SU-DHL-6 (cell line): ENCODE results near the gene SLX4.

Experiments used
- H2AFZ ChIP-seq: fragments of 200-600 bp; sonication (generic); 2 replicates; pipeline ENCODE4 v1.6.1; 2014; ENCODE audit warnings: low read depth, mild to moderate bottlenecking, moderate library complexity, mixed read lengths, antibody characterized with exemption, low read length; ENCODE audit not compliant: severe bottlenecking
- H3F3A ChIP-seq: fragments of 200-600 bp; shearing (Covaris generic); 2 replicates; pipeline ENCODE4 v1.6.0; 2016; ENCODE audit warnings: antibody characterized with exemption, mild to moderate bottlenecking; ENCODE audit not compliant: insufficient read depth
- H3K27ac ChIP-seq: fragments of 200-600 bp; sonication (generic); 2 replicates; pipeline ENCODE4 v1.5.1; 2016; ENCODE audit warnings: low read depth, mild to moderate bottlenecking, low read length, moderate library complexity, mixed read lengths
- H3K27me3 ChIP-seq: fragments of 200-600 bp; sonication (generic), shearing (Covaris generic); 2 replicates; pipeline ENCODE4 v1.6.0; 2014; ENCODE audit warnings: mild to moderate bottlenecking, low read length
- H3K36me3 ChIP-seq: fragments of 200-600 bp; sonication (generic); 2 replicates; pipeline ENCODE4 v1.6.1; 2014; ENCODE audit warnings: mild to moderate bottlenecking, low read length, mixed read lengths
- H3K4me2 ChIP-seq: fragments of 300-600, 200-600 bp; shearing (Covaris generic), sonication (generic); 2 replicates; pipeline ENCODE4 v1.6.0; 2014; ENCODE audit warnings: low read length, low read depth, mild to moderate bottlenecking; ENCODE audit not compliant: poor library complexity, severe bottlenecking
- H3K4me3 ChIP-seq: fragments of 200-600 bp; sonication (generic); 2 replicates; pipeline ENCODE4 v1.5.1; 2014; ENCODE audit warnings: antibody characterized with exemption, low read length, mild to moderate bottlenecking, mixed read lengths; ENCODE audit not compliant: insufficient read depth, poor library complexity, severe bottlenecking
- H3K79me2 ChIP-seq: fragments of 200-600 bp; sonication (generic); 2 replicates; pipeline ENCODE4 v1.6.1; 2014; ENCODE audit warnings: mild to moderate bottlenecking, low read length, moderate library complexity; ENCODE audit not compliant: insufficient read depth
- H3K9ac ChIP-seq: fragments of 200-600 bp; sonication (generic); 2 replicates; pipeline ENCODE4 v1.7.0; 2014; ENCODE audit warnings: mild to moderate bottlenecking, low read length
- H3K9me2 ChIP-seq: fragments of 200-600 bp; sonication (generic); replicated peaks from 2 replicates; pipeline ENCODE4 v1.6.1; 2014; ENCODE audit warnings: low read length; ENCODE audit not compliant: insufficient read depth
- H3K9me3 ChIP-seq: fragments of 200-600 bp; sonication (generic); 2 replicates; pipeline ENCODE4 v1.6.1; 2014; ENCODE audit warnings: low read length, mixed read lengths; ENCODE audit not compliant: insufficient read depth
- H4K20me1 ChIP-seq: fragments of 200-600 bp; sonication (generic); 2 replicates; pipeline ENCODE4 v1.6.1; 2014; ENCODE audit warnings: low read depth, mild to moderate bottlenecking, antibody characterized with exemption, low read length, moderate library complexity, mixed read lengths
- EZH2phosphoT487 ChIP-seq: fragments of 200-600 bp; sonication (generic), shearing (Covaris generic); conservative IDR thresholded peaks from 2 replicates; pipeline ENCODE4 v1.6.1; 2018; ENCODE audit warnings: mild to moderate bottlenecking, antibody characterized with exemption, low read length, moderate library complexity, mixed read lengths
- TF ChIP-seq, protein P1 (sequence below): fragments of 200-600 bp; sonication (generic); IDR thresholded peaks from one replicate; pipeline ENCODE4 v1.5.1; 2017; ENCODE audit warnings: antibody characterized with exemption, mild to moderate bottlenecking, low read length, moderate library complexity; ENCODE audit not compliant: insufficient read depth, poor library complexity, severe bottlenecking

The SLX4 gene

DNA sequence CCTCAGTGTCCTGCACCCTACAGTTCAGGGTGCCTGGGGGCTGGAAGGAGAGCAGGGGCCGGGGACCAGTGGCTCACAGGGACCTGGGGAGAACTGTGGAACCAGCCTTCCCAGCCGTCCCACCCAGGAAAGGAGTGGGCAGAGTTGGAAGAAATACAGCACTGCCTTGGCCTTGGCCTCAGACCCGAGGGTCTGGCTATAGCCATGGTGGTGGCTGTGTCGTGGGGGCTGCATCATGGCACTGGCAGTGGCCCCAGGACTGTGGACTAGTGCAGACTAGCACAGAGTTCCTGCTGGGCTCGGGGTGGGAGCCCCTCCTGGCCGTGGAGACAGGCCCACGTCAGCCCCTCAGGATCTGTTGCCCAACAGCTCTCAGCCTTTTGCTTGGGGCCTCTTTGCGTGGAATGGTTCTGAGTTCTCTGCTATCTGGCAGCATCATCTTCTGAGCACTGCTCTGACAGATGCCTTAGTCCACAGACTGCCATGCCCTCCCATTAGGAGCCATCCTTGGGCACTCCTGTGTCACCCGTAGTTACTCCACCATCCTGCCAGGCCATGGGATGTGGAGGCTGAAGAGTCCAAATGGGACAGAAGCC, 30.5 kb upstream of the SLX4 start:
- Histone ChIP-seq H3K79me2 (peaks cover 40% of the 10 kb centered on the region), H2AFZ (no peak overlapping the region), H3K9me2 (no peaks in the 10 kb centered on the region), H3K27me3 (no peaks in the 10 kb centered on the region), H3K27ac (no peak overlapping the region), H3F3A (0 out of 2 replicates have a peak, but pooled peaks cover 4% of the 10 kb centered on the region), H4K20me1 (no peaks in the 10 kb centered on the region), H3K36me3 (no peaks in the 10 kb centered on the region), H3K9me3 (no peaks in the 10 kb centered on the region), H3K4me3 (no peak overlapping the region), H3K9ac (no peak overlapping the region), H3K4me2 (no peak overlapping the region)
- TF ChIP-seq, protein P1, sequence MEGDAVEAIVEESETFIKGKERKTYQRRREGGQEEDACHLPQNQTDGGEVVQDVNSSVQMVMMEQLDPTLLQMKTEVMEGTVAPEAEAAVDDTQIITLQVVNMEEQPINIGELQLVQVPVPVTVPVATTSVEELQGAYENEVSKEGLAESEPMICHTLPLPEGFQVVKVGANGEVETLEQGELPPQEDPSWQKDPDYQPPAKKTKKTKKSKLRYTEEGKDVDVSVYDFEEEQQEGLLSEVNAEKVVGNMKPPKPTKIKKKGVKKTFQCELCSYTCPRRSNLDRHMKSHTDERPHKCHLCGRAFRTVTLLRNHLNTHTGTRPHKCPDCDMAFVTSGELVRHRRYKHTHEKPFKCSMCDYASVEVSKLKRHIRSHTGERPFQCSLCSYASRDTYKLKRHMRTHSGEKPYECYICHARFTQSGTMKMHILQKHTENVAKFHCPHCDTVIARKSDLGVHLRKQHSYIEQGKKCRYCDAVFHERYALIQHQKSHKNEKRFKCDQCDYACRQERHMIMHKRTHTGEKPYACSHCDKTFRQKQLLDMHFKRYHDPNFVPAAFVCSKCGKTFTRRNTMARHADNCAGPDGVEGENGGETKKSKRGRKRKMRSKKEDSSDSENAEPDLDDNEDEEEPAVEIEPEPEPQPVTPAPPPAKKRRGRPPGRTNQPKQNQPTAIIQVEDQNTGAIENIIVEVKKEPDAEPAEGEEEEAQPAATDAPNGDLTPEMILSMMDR, result no peak
- TF ChIP-seq EZH2phosphoT487, result no peak

DNA sequence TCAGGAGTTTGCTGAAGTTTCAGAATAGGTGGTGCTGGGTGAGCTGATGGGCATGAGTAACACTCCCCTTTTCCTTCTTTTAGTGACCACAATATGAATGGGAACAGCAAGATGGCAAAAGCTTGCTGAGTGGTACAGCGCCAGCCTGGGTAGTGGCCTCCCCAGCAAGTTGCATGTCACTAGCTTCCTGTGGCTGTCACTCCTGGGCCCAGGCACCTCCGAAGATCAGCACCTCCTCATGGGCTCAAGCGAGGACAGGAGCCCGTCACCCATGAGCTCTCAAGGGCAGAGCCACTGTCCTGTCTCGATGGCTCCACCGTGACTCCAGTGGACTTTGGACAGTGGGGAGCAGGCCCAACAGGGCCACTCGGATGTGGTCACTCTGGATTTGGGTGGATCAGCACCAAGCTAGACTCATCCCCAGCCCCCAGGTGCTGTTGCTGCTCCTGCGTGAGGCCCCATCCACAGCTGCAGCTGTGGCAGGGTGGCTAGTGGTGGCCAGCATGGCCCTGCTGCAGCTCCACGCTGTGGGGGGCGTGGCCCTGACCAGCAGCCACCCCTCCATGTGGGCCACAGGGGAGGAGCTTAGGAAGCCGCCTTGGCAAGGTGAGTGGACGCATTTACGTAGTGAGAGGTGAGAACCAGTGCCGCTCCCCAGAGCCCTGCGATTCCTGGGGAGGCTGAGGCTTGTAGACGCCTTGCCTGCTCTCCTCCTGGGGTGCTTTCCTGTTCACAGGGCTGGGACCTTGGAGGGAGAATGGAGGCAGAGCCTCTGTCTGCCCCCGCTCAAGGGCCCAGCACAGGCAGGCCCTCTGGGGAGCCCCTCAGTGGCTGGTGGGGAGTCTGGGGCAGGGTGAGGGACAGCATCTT, 29.5 kb upstream of the SLX4 start:
- H3F3A ChIP-seq, result 0 out of 2 replicates have a peak, but pooled peaks cover 4% of the 10 kb centered on the region
- H3K79me2 ChIP-seq, result peaks cover 50% of the 10 kb centered on the region
- no peak overlapping the region for H3K4me3 ChIP-seq
- TF ChIP-seq, protein P1, result no peak
- no peak for TF ChIP-seq EZH2phosphoT487
- H3K4me2 ChIP-seq, result no peak overlapping the region
- no peaks in the 10 kb centered on the region for H3K9me2 ChIP-seq
- H2AFZ ChIP-seq, result no peak overlapping the region
- H3K9me3 ChIP-seq, result no peaks in the 10 kb centered on the region
- H3K27ac ChIP-seq, result no peak overlapping the region
- no peaks in the 10 kb centered on the region for H4K20me1 ChIP-seq
- no peaks in the 10 kb centered on the region for H3K36me3 ChIP-seq
- H3K27me3 ChIP-seq, result no peaks in the 10 kb centered on the region
- no peak overlapping the region for H3K9ac ChIP-seq

- H3K79me2 ChIP-seq, result peaks cover 57% of the 10 kb centered on the region
- no peaks in the 10 kb centered on the region for H4K20me1 ChIP-seq
- no peak for TF ChIP-seq EZH2phosphoT487
- TF ChIP-seq, protein P1, result no peak
- H3K9me3 ChIP-seq, result no peaks in the 10 kb centered on the region
- no peaks in the 10 kb centered on the region for H3K27me3 ChIP-seq
- no peaks in the 10 kb centered on the region for H3K9me2 ChIP-seq
- no peak overlapping the region for H3K4me3 ChIP-seq
- 0 out of 2 replicates have a peak, but pooled peaks cover 4% of the 10 kb centered on the region for H3F3A ChIP-seq
- H3K4me2 ChIP-seq, result no peak overlapping the region
- H3K36me3 ChIP-seq, result no peaks in the 10 kb centered on the region
- no peak overlapping the region for H2AFZ ChIP-seq
- no peak overlapping the region for H3K9ac ChIP-seq
- no peak overlapping the region for H3K27ac ChIP-seq
Observed at GRCh38 chr16:3640207-3640606, 28.8 kb upstream of the SLX4 start.
